HL-60 (cell line): ENCODE results near the gene OCEL1.

Source experiments
- GABPA ChIP-seq: IDR thresholded peaks from 2 replicates; pipeline ENCODE4 v1.6.1; 2012; ENCODE audit warnings: low read depth
- POLR2AphosphoS5 ChIP-seq: IDR thresholded peaks from 2 replicates; pipeline ENCODE4 v1.6.1; 2012; ENCODE audit warnings: low read depth
- SPI1 ChIP-seq: IDR thresholded peaks from 2 replicates; pipeline ENCODE4 v1.6.1; 2012; ENCODE audit warnings: low read depth, mild to moderate bottlenecking, borderline replicate concordance
- TF ChIP-seq, protein P1 (sequence below): IDR thresholded peaks from one replicate; pipeline ENCODE4 v1.5.1; 2011; ENCODE audit warnings: low read length, control low read depth, inconsistent platforms; ENCODE audit not compliant: insufficient read depth
- TF ChIP-seq, protein P2 (sequence below): IDR thresholded peaks from 2 replicates; pipeline ENCODE4 v1.6.1; 2012; ENCODE audit warnings: low read depth; ENCODE audit not compliant: insufficient replicate concordance

DNA sequence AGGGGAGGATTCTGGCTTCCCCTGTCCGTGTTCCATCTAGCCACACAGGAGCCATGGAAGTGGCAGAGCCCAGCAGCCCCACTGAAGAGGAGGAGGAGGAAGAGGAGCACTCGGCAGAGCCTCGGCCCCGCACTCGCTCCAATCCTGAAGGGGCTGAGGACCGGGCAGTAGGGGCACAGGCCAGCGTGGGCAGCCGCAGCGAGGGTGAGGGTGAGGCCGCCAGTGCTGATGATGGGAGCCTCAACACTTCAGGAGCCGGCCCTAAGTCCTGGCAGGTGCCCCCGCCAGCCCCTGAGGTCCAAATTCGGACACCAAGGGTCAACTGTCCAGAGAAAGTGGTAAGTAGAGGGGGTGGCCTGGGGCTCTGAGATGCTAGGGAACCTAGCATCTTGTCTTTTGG, 42.7 kb downstream of the OCEL1 start:
- TF ChIP-seq, protein P1, sequence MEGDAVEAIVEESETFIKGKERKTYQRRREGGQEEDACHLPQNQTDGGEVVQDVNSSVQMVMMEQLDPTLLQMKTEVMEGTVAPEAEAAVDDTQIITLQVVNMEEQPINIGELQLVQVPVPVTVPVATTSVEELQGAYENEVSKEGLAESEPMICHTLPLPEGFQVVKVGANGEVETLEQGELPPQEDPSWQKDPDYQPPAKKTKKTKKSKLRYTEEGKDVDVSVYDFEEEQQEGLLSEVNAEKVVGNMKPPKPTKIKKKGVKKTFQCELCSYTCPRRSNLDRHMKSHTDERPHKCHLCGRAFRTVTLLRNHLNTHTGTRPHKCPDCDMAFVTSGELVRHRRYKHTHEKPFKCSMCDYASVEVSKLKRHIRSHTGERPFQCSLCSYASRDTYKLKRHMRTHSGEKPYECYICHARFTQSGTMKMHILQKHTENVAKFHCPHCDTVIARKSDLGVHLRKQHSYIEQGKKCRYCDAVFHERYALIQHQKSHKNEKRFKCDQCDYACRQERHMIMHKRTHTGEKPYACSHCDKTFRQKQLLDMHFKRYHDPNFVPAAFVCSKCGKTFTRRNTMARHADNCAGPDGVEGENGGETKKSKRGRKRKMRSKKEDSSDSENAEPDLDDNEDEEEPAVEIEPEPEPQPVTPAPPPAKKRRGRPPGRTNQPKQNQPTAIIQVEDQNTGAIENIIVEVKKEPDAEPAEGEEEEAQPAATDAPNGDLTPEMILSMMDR = no peak
- TF ChIP-seq, protein P2, sequence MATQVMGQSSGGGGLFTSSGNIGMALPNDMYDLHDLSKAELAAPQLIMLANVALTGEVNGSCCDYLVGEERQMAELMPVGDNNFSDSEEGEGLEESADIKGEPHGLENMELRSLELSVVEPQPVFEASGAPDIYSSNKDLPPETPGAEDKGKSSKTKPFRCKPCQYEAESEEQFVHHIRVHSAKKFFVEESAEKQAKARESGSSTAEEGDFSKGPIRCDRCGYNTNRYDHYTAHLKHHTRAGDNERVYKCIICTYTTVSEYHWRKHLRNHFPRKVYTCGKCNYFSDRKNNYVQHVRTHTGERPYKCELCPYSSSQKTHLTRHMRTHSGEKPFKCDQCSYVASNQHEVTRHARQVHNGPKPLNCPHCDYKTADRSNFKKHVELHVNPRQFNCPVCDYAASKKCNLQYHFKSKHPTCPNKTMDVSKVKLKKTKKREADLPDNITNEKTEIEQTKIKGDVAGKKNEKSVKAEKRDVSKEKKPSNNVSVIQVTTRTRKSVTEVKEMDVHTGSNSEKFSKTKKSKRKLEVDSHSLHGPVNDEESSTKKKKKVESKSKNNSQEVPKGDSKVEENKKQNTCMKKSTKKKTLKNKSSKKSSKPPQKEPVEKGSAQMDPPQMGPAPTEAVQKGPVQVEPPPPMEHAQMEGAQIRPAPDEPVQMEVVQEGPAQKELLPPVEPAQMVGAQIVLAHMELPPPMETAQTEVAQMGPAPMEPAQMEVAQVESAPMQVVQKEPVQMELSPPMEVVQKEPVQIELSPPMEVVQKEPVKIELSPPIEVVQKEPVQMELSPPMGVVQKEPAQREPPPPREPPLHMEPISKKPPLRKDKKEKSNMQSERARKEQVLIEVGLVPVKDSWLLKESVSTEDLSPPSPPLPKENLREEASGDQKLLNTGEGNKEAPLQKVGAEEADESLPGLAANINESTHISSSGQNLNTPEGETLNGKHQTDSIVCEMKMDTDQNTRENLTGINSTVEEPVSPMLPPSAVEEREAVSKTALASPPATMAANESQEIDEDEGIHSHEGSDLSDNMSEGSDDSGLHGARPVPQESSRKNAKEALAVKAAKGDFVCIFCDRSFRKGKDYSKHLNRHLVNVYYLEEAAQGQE = no peak
- TF ChIP-seq GABPA = no peak
- no peak for TF ChIP-seq POLR2AphosphoS5
- no peak for TF ChIP-seq SPI1
